HG03439 (cell line): Measurements from ENCODE around the gene FHDC1.

Experiments used
- ATAC-seq: cut with Tn5 transposase; IDR thresholded peaks from one replicate; pipeline ENCODE4 v1.9.1; 2021; ENCODE audit warnings: mild to moderate bottlenecking, moderate library complexity; ENCODE audit not compliant: unreplicated experiment

Gene FHDC1

DNA sequence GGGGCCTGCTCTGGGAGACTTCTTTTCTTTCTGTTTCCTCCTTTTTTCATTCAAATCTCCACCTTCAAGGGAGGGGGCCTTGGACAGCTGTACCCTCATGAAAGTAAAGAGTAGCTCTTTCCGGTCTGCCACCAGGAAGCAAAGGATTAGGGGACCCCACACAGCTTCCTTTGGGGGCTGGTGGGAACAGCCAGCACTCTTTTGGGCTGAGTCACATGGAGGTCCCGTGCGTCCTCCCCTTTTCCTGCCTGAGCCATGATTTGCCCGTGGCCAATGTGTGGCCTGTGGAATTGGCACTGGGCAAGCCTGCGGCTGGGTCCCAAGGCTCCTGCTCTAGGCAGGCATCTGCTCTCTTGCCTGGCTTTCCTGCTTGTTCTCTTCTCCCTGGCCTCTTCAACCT lies 65.5 kb downstream of the FHDC1 start:
- ATAC-seq: no peak

DNA sequence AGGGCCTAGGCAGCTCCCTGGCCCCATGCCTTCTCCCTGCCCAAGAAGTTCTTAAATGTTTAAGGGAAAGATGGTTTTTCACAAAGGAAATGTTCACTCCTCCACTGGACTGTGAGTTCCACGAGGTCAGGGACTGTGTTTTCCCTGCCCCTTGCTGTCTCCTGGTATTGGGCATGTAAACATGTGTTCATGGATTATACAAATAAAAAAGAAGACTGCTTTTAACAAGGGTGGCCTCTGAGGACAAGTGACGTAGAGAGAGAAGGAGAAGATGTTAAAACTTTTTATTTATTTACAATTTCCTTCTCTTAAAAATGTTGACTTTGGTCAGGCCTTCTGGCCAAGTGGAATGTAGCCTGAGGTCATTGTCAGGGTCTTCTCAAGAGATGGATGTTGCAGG lies 66.0 kb downstream of the FHDC1 start:
- no peak for ATAC-seq

DNA sequence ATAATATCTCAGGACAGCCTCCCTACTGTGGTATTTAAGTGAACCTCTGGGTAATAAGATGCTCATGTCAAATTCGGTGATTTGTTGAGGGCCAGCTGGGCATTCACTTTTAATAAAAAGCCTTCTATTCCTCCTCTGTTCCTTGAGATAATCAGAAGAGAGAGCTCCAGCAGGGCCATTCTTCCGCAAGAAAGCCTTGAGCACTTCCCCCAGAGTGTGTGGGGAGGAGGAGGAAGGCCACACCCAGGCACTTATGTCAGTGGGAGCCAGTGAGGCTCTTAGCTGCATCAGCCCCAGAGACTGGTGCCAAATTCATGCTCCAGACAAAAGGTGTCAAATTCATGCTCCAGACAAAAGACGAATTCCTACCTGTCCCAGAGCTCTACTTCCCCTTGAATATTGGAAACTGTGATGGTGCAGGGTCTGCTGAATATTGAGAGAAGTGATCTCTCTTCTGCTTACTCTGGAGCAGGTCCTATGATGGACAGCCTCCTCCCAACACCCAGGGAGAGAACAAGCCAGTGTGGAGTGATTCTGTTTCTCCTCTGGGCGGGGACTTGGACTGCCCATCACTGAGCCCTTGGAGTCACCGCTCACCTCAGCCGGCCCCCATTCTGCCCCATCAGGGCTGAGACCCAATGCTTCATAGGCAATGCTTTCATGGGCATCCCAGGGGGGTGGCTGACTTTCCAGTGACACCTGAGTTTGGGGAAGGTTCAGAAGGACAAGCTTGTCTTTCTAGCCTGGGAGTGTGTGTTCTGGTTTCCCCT lies 68.1 kb downstream of the FHDC1 start:
- no peak for ATAC-seq

DNA sequence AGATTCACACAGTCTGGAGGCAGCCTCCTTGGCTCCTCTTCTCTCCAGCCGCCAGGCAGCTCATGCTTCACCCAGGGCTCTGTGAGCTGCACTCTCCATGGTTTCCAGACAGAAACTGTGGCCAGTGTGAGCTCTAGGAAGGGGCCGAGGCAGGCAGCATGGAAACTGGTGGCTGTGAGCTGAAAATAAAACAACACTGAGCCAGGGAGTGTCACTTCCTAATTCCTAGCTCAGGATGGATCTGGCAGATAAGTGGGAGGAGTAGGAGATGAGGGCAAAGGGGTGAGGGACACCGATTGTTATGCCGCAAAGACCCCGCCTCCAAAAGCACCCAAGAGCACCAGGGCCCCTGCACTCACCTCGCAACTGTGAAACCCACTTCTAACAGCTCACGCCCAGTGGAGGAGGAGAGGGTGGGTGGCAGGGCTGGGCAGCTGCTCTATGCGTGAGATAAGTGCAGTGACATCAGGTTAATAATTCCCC lies 69.8 kb downstream of the FHDC1 start:
- no peak for ATAC-seq

DNA sequence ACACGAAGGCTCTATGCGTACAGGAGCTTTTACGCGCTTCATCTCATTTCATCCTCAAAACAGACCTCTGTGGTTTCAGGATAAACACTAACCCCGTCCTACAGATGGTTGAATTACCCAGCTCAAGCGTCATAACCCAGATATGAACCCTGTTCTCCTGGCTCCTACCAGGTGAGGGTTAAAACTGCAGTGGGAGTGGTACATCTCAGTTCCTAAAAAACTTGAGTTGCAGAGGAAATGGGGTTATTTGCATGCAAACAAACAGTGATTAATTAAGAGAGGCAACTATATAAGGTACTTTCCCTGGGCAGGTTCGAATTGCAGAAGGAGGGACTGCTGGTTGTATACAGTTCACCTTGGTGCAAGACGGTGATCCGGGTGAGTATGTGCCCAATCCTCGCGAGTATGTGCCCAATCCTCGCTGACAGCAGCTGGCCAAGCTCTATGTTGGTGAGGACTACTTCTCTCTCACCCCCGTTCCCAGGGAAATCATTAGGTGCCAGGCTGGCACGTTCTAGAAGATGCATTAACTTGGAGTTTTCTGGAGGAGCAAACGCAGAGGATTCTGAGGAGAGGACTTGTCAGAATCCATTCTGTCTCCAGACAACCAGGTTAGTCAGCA lies 72.6 kb downstream of the FHDC1 start:
- no peak for ATAC-seq

DNA sequence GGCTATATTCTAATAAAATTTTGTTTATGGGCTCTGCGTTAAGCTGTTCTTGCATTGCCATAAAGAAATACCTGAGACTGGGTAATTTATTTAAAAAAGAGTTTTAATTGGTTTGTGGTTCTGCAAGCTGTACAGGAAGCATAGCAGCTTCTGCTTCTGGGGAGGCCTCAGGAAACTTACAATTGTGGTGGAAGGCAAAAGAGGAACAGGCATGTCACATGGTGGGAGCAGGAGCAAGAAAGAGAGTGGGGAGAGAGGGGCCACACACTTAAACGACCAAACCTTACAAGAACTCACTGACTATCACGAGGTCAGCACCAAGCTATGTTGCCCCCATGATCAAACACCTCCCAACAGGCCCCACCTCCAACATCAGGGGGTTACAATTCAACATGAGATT lies 74.0 kb downstream of the FHDC1 start:
- ATAC-seq: no peak

DNA sequence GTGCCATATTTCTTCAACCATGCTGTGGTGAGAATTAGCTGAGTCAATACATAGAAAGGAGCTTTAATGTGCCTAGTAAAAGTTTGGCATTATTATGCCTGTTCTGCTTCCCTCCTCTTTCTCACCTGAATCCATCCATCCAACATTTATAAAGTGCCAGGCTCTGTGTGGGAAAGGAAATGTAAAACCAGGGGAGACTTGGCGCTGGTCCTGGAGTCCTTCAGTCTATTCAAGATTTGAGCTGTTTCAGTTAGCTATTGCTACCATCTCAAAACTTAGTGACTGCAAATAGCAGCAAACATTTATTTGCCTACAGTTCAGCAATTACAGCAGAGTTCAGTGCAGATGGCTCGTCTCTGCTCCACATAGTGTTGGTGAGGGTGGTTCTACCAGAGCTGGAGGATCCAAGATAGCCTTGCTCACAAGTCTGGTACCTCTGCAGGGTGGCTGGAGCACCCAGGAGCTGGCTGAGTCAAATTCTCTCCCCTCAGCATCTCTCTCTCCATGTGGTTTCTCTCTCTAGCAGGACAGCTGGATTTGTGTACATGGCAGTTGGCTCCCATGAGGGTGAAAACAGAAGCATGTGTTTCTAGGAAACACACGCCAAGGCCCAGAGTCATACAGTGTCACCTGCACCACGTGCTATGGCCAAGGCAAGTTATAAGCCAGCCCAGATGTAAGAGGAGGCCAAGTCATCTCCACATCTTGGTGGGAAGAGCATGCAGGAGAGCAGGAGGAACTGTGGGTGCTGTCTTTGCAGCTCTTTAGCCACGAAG lies 77.3 kb downstream of the FHDC1 start:
- ATAC-seq: no peak

DNA sequence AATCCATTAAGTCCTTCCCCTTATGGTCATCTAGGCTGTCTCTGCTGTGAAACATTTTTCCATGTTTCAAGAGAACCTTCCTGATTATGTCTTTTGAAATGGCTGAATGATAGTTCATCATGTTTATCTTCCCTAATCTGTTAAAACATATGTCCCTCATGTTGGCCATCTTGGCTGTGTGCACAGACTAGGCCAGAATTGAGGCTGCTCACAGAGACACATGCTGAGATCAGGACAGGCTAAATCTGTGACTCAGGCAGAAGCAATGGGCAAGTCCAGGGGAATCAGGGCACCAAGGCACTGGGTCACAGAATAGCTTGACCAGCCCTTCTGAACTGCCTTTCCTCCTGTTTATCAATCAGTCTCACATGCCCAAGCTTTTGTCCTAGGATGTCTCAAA lies 78.3 kb downstream of the FHDC1 start:
- ATAC-seq: no peak

DNA sequence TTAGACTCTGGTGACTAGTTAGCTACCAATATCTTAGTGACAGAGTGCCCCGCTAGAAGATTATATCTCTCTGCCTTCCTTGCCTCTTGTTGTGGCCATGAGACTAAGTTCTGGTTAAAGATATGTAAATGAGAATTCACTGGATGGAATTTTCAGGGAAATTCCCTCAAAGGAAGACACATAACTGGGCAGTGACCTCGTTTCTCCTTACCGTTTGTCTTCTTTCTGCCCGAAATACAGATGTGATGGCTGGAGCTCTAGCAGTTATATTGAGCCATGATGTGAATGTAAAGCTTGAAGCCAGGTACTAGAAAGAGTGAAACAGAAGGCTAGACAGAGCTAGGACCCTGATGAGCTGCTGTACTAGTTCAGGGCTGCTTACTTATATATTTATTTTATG lies 80.5 kb downstream of the FHDC1 start:
- no peak for ATAC-seq

DNA sequence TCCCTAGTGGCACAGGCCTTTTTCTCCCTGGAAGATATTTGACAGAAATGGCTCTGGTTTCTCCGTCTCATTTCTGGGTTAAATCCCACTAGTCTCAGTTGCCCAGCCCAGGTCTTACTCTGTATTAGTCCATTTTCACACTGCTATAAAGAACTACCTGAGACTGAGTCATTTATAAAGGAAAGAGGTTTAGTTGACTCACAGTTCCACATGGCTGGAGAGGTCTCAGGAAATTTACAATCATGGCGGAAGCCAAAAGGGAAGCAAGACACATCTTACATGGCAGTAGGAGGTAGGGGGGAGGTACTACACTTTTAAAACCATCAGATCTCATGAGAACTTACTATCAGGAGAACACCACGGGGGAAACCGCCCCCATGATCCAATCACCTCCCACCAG lies 81.9 kb downstream of the FHDC1 start:
- no peak for ATAC-seq

DNA sequence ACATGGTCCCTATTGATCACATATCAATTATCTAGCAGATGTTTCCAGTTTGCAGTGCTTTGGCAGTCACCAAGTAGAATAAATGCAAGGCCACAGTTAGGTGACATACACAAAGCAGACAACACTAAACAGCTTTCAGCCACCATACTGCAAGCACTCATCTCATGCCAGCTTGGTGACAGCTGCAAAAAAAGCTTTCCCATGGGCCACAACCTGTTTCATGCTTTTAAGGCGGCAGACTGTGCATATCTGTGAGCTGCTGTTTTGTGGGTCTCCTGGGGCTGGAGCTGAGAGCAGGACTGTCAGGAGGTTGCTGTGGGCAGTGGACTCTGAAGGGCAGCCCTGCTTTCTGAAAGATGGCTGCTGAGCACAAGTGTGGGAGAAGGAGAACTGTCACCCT lies 82.6 kb downstream of the FHDC1 start:
- ATAC-seq: no peak

DNA sequence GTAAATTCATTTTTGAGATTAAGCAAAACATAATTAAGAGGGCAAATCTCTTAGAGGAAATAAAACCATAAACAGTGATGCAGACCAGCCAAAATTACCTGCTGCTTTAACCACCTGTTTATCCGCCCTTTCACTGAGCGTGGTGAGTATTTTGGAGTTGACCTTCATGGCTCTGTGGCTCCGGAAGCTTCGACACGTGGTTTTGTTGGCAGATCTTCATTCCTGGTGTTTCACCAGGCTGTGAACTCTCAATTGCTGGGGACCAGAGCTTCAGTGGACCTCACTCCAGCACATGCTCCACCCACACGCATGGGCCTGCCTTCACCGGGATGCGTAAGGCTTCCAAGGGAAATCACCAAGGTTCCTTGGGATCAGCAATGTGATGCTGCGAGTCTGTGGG lies 83.8 kb downstream of the FHDC1 start:
- ATAC-seq: no peak

DNA sequence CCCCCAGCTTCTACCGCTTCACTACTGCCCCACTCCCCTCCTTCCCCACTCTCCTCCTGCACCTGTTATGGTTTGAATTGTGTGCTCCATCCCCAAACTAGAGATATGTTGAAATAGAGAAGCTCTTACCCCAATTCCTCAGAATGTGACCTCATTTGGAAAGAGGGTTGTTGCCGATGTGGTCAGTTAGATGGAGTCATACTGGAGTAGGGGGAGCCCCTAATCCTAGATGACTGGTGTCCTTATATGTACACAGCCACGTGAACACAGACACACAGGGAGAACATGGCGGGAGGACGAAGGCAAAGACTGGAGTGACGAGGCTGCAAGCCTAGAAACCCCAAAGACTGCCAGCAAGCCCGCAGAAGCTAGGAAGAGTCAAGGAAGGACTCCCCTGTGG lies 84.3 kb downstream of the FHDC1 start:
- no peak for ATAC-seq

DNA sequence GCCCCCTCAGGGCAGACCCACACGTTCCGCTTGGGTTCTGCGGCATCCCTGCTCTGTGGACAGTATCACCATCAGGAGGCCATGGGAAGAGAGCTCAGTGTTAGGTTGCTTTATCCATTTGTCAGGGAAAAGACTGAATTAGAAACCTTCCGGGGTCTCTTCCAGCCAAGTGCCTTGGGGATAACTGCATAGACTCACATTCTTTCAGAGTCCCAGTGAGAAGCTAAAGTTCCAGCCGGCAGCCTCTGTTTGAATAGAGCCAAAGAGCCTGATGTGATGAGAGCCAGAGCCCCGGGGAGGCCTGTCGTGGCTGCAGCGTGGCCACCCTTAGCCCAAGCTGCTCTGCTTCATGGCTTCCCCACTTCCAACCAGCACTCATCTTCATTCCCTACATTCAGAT lies 85.2 kb downstream of the FHDC1 start:
- no peak for ATAC-seq

DNA sequence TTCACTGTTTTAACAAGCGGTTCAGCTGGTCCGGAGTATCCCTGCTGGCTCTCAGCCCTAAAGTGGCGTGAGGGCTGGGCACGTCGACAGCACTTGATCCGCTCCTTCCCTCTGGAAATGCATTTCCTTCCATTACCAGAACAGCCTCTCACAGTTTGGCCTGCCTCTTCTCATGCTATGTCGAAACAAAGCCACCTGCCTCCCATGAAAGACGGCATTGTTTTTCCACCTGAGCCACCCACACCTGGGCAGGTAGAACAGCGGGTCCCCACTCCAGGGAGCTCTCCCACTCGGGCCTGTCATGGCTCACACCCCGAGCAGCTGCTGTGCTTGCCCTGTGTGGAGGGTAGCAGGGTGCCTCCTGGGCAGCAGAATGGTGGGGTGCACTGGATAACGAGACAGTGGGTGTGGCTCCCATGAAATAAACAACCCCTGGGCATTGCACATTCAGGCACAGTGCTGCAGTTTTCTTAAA lies 86.2 kb downstream of the FHDC1 start:
- ATAC-seq: no peak

DNA sequence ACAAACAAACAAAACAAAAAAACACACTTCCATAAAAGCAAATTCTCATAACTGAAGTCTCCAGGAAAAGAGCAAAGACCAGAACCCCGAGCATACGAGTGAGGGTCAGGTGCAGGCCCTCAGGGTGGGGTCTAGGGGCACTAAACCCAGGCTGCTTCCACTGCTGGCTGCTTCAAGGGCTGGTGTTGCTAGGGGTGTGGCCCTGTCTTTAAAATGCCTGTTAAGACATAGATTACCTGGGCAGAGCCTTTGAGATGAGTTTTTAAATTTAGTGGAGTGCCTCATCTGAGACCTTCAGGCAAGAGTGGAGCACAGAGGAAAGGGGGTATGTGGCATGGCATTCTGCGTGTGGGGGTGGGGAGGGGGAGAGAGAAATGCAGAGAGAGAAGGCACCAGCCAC lies 87.0 kb downstream of the FHDC1 start:
- ATAC-seq: no peak

DNA sequence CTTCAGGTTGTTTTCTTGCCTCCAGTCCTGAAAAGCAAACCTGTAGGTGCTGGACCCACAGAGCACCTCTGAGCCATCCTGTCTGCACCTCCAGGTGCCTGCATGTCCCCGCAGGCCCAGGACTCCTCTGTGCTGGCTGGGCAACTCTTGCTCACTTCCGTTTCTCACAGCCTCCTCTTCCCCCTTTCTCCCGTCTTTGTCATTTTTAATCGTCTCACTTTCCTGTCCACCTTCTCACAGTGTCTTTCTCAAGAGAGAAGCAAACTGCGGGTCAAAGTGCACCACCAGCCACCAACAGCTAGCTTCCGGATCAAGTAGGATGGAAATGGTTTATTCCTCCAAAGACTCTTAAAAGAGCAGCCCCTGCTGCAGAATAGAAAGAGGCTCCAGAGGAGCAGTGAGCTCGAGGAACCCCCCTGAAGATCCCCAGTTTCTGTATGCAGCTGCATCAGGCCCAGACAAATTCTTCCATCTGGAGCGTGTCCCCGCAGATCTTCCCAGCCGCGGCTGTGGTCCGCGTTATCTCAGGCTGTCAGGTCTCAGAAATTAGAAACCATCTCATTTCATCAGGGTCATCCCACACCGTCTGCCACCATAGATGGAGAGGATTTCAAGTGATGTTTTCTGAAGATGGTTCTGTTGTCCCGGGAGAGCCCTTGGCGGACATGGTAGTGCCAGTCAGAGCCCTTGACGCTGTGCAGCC lies 87.7 kb downstream of the FHDC1 start:
- no peak for ATAC-seq

DNA sequence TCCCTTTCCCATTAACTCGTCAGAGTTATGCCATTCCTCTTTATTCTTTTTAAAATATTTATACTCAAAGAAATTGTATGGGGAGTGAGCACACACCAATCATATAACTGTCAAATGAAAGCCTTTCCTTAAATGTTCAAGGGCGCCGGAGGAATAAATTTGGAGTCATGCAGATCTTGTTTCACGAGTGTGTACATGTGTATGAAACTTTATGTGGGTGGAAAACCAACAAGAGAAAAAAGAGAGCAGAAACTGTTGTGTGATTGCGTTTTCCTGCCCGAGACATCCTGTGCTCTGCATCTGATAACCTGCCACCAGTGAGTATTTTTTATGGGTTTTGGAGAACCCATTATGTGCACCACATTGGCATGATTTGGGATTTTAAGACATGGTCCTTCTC lies 88.3 kb downstream of the FHDC1 start:
- ATAC-seq: no peak

DNA sequence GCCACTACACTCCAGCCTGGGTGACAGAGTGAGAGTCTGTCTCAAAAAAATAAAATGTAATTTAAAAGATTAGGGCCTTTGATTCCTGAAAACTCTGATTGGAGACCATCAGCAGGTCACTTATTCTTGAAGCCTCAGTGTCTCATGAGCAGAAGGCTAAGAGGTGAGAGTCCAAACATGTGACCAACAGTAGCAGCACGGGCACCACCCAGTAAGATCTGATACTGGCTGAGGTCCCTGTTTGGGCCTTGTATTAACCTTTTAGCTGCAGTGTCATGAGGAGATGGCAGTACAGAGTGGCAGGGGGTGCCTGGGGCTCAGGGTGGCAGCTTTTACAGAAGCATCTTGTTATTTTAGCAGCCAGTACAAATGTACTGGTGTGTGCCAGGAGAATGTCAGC lies 89.3 kb downstream of the FHDC1 start:
- no peak for ATAC-seq

DNA sequence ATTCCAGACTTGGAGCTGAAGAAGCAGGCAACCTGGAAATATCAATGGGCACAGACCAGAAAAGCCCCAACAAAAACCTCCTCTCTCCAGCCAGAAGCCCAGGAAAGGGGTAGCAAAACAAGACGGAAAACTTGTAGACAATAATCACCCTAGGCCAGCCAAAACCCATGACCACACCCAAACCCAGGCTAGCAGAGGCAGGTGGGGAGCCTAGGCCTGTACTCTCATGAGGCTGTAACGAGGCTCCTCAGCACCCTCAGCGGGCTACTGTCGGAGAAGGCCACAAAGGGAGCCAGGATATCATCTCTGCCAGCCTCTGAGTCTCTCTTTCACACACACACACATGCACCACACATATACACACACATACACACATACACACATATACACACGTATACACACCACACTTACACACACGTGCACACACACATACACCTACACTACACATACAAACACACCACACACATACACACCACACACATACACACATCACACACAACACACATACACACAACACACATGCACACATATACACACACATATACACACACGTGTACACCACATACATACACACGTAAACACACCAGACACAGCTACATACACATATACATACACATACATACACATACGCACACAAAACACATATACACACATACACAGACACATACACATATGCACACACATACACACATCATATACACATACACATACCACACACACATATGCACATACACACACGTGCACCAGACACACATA lies 90.6 kb downstream of the FHDC1 start:
- ATAC-seq: no peak

DNA sequence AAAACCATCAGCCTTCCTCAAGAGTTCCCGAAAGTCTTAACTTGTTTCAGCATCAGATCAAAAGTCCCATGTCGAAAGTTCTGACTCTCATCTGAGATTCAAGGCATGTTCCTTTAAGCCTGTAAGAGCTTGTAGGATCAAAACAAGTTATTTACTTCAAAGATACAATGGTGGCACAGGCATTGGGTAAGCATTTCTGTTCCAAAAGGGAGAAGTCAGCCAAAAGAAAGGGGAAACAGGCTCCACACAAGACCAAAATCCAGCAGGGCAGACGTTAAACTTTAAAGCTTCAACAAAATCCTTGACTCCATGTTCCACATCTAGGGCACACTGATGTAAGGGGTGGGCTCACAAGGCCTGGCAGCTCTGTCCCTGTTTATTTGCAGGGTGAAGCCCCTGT lies 91.7 kb downstream of the FHDC1 start:
- no peak for ATAC-seq
